ENCODE data around the gene SYNGR3. TPM values are rescaled to one million over a fixed set of nuclear protein-coding genes. Genes with fewer than 3 reads are reported as not detected.
"Not testable (repeated sequence)": the region's sequence is repeated elsewhere in the genome, so short reads cannot be mapped to it uniquely, and the experiment has no call there.

Gene SYNGR3
- total RNA-seq, 1 donor from 2014 or later, result 5.6 TPM

DNA sequence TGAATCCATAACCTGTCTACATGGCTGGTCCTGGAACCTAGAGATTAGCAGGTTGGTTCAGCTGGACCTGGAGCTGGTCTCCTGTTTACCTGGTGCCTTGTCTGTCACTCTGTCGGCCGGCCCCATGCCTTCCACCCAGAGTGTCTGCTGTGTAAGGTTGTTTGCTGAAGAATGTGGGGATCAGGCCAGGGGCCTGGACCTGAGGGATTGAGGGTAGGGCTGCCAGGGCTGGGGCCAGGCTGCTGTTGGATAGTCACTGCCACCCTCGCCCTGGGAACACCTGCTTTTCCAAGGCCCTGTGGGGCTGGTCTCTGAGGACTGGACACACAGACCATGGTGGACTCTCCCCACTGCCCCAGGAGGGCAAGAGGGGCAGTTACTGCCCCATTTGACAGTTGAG lies 38.4 kb downstream of the SYNGR3 start:
- DNase-seq (ENCODE audit: low read depth, low spot score), result no peak

DNA sequence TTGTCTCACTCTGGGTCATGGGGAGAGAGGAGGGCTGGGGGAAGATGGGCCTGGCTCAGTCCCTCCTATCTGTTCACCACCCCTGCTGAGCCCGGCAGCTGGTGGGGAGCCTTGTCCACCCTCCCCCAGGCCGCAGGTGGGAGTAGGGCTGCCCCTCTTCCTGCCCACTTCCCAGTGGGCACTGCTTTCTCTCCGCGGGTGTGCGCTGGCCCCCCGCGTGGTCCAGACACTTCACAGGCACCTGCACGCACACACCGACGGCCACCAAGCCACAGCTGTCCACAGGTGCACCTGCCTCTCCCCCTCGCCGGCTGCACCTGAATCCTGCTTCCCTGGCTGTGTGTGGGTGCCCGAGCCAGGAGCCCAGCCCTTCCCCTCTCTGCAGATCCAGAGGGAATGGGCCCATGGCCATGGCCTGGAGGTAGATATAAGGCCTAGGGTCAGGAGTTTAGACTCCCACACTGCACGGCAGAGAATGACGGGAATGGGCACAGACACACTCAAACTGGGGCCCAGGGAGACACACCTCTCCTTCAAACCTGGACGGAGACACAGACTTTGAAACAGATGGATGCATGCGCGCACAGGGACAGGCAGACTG lies 39.0 kb downstream of the SYNGR3 start:
- no peak for DNase-seq (ENCODE audit: low read depth, low spot score)

GRCh38 chr16:2029350-2029749 lies 39.6 kb downstream of the SYNGR3 start:
- no peak for DNase-seq (ENCODE audit: low read depth, low spot score)

GRCh38 chr16:2030036-2030435 lies 40.3 kb downstream of the SYNGR3 start:
- DNase-seq (ENCODE audit: low read depth, low spot score), result no peak

DNA sequence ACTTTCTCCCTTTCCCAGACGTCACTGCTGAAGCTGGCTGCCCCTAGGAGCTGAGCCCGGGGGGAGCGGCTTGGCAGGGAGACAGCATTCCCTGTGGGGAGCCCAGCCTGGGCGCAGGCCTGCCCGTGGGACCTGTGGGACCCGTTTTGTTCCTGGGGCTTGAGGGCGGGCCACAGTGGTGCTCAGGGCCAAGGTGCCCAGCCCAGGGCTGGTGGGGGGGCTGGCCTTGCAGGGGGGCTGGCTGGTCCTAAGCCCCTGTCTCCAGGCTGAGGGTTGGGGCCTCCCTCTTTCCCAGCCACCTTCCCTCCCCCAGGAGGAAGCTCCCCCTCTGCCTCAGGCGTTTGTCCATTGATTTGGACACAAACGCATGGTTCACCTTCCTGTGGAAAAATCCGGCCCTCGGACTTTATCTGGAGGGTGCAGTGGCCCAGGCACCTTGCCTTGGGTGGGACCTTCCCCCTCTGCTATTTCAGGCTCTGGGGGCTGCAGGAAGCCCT lies 41.4 kb downstream of the SYNGR3 start:
- no peak for DNase-seq (ENCODE audit: low read depth, low spot score)

DNA sequence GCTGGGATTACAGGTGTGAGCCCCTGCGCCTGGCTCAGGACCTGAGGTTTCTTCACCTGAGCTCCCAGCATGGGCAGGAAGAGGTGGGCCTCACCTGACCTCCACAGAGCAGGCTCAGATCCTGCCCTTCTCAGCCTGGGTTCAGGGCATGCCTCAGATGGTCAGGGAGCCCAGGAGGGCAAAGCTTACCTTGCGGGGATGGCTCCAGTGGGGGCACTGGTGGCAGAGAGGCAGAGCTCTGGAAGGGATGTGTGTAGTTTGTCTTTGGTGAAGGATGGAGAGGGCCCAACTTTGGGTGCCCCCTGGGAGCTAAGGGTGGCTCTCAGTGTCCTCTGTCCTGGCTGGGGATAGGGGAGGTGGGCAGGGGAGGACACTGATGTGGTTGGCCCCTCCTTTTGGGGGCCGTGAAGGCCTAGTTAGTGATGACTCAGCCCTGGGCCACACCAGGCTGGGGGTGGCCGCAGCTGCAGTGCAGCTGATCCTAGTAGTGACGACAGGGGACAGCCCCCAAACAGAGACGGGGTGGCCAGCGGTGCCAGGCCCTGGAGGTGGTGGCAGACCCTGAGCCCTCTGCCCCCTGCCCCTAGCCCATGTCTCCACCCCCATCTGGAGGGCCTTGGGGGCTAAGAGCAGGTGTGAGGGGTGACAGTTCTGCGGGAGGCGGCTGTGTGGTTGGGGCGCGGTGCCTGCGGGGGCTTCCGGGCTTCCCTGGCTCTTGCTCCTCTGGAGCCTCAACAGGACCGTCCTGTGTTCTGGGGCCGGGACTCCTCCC lies 42.7 kb downstream of the SYNGR3 start:
- no peak for DNase-seq (ENCODE audit: low read depth, low spot score)

DNA sequence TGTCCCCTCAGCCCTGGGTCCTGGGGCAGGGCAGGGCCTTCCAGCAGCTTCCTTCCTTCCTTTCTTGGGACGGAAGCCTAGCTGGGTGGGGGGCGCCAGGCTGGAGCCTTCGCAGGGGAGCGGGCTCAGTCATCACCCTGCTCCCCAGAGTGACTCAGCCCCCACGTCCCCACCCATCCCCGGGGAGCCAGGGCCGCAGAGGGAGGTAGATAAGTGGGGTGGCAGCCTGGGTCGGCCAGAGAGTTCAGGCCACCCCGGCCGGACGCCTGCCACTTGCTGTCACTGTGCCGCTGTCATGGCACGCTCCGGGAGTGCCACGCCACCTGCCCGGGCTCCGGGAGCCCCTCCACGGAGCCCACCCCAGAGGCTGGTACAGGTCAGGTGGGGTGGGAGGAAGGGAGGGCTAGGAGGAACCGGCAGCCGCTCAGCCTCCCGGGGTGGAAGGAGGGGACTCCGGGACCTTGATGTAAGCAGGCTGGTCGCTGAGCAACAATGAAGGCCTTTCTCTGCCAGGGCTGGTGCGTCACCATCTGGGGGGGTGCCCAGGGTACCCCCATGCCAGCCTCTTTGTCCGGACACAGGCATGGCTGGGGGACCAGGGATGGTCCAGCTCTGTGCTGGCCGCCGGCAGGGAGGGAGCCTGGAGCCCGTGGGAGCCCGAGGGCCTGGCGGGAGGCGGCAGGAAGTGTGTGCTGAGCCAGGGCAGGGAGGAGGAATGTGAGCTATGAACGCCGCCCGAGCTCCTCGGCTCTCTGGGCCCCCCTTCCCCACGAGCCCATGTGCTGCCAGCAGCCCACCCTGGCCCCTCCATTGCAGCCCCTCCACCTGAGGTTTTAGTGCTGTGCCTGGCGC lies 43.5 kb downstream of the SYNGR3 start:
- DNase-seq (ENCODE audit: low read depth, low spot score), result peak; percentile 33

DNA sequence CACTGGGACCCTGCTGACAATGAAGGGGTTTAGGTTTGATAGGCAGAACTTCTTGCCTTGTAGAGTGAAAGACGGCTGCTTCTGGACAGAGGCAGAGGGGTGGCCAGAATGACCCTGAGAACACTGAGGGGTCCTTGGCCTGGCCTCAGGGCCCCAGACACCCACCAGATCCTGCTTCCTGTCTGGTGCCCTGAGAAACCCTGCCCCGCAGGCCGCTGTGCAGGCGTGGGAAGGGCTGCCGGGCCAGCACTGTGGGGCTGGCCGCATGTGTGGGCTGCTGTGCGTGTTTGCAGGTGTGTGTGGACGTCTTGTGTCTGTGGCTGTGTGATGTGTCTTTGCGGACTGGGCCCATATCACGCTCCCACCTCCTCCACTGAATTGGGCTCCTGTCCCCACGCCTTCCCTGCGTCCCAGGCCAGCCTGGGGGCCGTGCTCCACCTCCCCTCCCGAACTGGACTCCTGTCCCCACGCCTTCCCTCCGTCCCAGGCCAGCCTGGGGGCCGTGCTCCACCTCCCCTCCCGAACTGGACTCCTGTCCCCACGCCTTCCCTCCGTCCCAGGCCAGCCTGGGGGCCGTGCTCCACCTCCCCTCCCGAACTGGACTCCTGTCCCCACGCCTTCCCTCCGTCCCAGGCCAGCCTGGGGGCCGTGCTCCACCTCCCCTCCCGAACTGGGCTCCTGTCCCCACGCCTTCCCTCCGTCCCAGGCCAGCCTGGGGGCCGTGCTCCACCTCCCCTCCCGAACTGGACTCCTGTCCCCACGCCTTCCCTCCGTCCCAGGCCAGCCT lies 44.3 kb downstream of the SYNGR3 start:
- not testable (repeated sequence) for DNase-seq (ENCODE audit: low read depth, low spot score)

- DNase-seq (ENCODE audit: low read depth, low spot score), result no peak
Measured at GRCh38 chr16:2034696-2035430, 45.1 kb downstream of the SYNGR3 start.

GRCh38 chr16:2035431-2036199 lies 45.8 kb downstream of the SYNGR3 start:
- no peak for DNase-seq (ENCODE audit: low read depth, low spot score)

DNA sequence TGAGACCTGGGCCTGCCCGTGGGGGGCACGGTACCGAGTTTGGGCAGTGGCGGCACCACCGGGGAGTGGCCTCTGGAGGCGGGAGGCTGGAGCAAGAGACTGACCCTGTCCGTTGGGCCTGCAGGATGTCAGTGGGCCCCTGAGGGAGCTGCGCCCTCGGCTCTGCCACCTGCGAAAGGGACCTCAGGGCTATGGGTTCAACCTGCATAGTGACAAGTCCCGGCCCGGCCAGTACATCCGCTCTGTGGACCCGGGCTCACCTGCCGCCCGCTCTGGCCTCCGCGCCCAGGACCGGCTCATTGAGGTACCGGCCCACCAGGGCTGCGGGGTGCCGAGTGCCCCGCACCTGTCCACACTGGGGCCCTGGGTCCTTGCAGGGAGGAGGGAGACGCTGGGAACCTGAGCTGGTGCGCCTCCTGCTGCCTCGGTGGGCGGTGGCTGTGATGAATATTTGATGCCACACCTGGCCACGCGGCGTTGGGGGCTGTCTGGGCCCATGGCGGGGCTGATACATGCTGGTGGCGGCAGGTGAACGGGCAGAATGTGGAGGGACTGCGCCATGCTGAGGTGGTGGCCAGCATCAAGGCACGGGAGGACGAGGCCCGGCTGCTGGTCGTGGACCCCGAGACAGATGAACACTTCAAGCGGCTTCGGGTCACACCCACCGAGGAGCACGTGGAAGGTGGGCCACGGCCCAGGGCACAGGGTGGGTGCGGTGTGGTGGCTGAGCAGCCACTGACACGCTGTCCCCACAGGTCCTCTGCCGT lies 46.6 kb downstream of the SYNGR3 start:
- no peak for DNase-seq (ENCODE audit: low read depth, low spot score)

DNA sequence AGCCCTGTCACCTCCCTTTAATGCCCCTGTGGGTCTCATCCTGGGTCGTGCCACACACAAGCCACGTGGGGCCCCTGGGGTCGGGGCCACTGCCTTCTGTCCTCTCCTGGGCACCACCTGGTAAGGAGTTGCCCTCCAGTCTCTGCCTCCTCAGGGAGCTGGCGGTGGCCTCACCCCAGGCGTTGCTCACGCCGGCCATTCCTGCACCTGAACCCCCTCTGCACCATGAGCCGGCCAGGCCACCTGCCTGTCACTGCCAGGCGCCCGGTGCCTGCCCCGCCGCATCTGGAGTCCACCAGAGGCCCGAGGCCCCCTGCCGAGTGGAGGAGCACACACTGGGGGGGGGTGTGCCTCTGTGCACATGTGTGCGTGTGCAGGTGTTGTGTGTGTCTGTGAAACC lies 47.3 kb downstream of the SYNGR3 start:
- DNase-seq (ENCODE audit: low read depth, low spot score), result no peak

DNA sequence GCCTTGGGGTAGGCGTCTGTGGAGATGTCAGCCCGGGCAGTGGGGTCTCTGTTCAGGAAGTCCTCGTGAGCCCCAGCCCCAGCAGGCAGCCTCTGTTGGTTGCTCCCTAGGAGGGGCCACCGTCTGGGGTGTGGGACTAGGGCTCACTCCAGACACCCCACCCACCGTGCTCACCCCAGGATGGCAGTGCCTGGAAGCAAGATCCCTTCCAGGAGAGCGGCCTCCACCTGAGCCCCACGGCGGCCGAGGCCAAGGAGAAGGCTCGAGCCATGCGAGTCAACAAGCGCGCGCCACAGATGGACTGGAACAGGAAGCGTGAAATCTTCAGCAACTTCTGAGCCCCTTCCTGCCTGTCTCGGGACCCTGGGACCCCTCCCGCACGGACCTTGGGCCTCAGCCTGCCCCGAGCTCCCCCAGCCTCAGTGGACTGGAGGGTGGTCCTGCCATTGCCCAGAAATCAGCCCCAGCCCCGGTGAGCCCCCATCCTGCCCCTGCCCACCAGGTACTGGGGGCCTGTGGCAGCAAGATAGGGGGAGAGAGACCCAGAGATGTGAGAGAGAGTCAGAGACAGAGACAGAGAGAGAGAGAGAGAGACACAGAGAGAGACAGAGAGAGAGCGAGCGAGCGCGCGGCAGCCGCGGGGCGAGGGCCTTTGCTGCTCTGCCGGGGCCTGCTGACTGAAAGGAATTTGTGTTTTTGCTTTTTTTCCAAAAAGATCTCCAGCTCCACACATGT lies 48.0 kb downstream of the SYNGR3 start:
- no peak for DNase-seq (ENCODE audit: low read depth, low spot score)

GRCh38 chr16:2038382-2039231 lies 48.8 kb downstream of the SYNGR3 start:
- DNase-seq (ENCODE audit: low read depth, low spot score), result no peak

DNA sequence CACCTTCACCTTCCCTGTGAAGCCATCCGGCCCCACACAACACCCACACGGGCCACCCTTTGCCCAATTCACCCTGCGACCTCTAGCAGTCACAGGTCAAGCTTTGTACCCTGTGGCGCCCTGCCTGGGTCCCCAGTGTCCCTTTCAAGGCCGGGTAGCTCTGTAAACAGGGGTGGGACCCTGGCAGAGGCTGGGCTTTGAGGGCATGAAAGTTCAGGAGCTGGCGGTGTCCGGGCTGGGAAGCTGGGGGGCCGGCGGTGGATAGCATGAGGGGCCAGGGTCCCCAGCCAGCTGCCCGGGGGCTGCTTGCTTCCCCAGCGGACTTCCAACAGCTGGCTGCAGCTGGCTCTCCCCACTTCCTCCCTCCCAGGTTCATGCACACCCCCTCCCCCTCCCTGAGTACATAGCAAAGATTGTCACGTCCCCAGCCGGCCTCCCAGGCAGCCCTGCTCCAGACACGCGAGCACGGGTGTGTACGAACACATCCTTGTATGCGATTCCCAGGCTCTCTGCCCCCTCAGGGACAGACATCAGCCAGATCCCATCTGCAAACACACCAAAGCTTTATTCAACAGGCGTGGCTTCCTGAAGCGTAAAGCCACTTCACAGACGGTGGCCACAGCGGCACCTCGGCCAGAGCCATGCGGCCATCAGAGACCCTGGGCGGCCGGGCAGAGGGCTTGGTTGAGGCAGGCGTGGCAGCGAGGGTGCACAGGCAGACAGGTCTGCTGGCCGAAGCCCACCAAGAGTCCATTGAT lies 49.7 kb downstream of the SYNGR3 start:
- no peak for DNase-seq (ENCODE audit: low read depth, low spot score)

DNA sequence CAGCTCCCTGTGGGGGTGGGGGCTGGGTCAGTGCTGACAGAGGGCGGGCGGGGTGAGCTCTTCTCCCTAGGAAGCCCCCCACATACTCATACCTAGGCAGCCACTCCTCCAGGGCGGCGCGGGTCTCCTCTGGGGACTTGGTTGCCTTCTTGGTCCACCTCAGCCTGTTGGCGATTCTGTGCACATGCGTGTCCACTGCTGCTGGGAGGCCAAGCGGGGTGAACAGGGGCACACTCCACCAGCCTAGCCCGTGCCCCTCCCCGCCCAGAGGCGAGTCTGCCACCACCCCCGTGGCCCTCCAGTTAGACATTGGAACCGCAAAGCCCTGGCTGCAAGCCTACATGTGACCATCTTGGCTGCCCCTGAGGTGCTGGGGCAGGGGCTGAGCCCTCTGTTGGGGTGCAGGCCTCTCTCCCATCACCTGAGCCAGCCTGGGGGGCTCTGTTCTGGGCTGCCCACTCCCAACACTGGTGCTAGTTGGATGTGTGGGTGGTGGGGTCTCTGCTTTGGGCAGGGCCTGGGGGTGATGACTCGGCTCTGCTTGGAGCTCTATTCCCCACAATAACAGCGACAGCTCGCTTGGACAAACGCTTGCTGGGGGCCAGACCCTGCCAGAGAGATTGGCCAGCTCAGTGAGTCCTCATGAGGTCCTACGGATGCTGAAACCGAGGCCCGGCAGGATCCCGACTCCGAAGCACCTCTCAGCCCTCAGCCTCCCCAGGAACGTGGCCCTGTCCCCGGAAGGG lies 50.4 kb downstream of the SYNGR3 start:
- DNase-seq (ENCODE audit: low read depth, low spot score), result no peak

Data from pulmonary artery endothelial cell (primary cell).